ENCODE results near the gene ZFAND5. TPM values are rescaled to one million over a fixed set of nuclear protein-coding genes. Genes with fewer than 3 reads are reported as not detected.

ZFAND5 gene
- total and polyA plus RNA-seq, 10 of the 15 experiments (the other 5 are each of a cell fraction or from before 2014, with no cell fraction given) = 22.5 to 107 (median 63.3) TPM

GRCh38 chr9:72338631-72339030, 26.4 kb downstream of the ZFAND5 start:
- 95% methylated on average over 4 of the region's 4 CpGs for WGBS (ENCODE audit: insufficient coverage, insufficient replicate concordance, low lambda C conversion rate, missing lambda C conversion rate)
- H3K36me3 ChIP-seq (ENCODE audit: control insufficient read depth in 2 of 2, insufficient read depth in 2 of 2, low read length in 1 of 2) = no peaks in the 10 kb centered on the region
- H3K27me3 ChIP-seq (replicated peaks in 1 of 2; ENCODE audit: control insufficient read depth in 2 of 2, insufficient read depth in 2 of 2, low read length in 1 of 2) = no peaks in the 10 kb centered on the region
- no peak for ATAC-seq
- no peak overlapping the region for H3K9ac ChIP-seq (ENCODE audit: control insufficient read depth, insufficient read depth, low read length)
- no peaks in the 10 kb centered on the region for H3K9me3 ChIP-seq (replicated peaks; ENCODE audit: control insufficient read depth, insufficient read depth, low read length)
- ChIA-PET RAD21 (ENCODE audit: unreplicated experiment) (no interaction called here), POLR2A (no interaction called here), CTCF (no interaction called here), SMC1A (ENCODE audit: uncharacterized antibody, unreplicated experiment) (interaction anchor here (1.1 kb wide), 1 partner anchor 21 kb away, joined by 4 read pairs; no protein-coding TSS in a partner anchor)
- H3K4me3 ChIP-seq = no peak overlapping the region
- intact Hi-C loops (cut with micrococcal nuclease; ENCODE audit: unreplicated experiment) (no loop called here), in situ Hi-C loops (cut with MboI) (no loop called here)
- H3K27ac ChIP-seq (ENCODE audit: control insufficient read depth, insufficient read depth) = no peak overlapping the region
- TF ChIP-seq RELB (IDR thresholded peaks at IDR 0.05; ENCODE audit: low read depth) (no peak), MAX (IDR thresholded peaks at IDR 0.05; ENCODE audit: low read depth, low read length) (no peak), POLR2AphosphoS2 (IDR thresholded peaks at IDR 0.05; ENCODE audit: low read depth, low read length) (no peak), EP300 (IDR thresholded peaks at IDR 0.05; ENCODE audit: borderline replicate concordance in 1 of 2, control insufficient read depth in 1 of 2, low read depth in 2 of 2, low read length in 2 of 2) (no peak), ZBTB40 (IDR thresholded peaks at IDR 0.05; ENCODE audit: borderline replicate concordance) (no peak), JUND (IDR thresholded peaks at IDR 0.05; ENCODE audit: low read depth, low read length) (no peak), HDAC6 (IDR thresholded peaks at IDR 0.05; ENCODE audit: unreplicated experiment) (no peak), HDAC2 (IDR thresholded peaks at IDR 0.05) (no peak), POU2F2 (IDR thresholded peaks at IDR 0.05; ENCODE audit: borderline replicate concordance, low read depth, low read length) (no peak), ZNF274 (IDR thresholded peaks at IDR 0.05; ENCODE audit: insufficient read depth, insufficient read length) (no peak)
- FAIRE-seq = no peak
- no peaks in the 10 kb centered on the region for H3K4me1 ChIP-seq (ENCODE audit: control insufficient read depth, insufficient read depth, low read length)
- no peak overlapping the region for H3K4me2 ChIP-seq (ENCODE audit: control insufficient read depth, insufficient read depth)
- no peaks in the 10 kb centered on the region for H3K79me2 ChIP-seq (ENCODE audit: control insufficient read depth, insufficient read depth, low read length)
- BruUV-seq (replicated peaks) = no TSS peak
- DNase-seq (ENCODE audit: low read depth, low spot score) = no peak
- H2AFZ ChIP-seq (ENCODE audit: control insufficient read depth, low read depth, low read length) = no peak overlapping the region
- H4K20me1 ChIP-seq (ENCODE audit: control insufficient read depth, insufficient read depth) = no peaks in the 10 kb centered on the region
